ENCODE results near the gene ZDHHC16.
"Not testable (repeated sequence)": the region's sequence is repeated elsewhere in the genome, so short reads cannot be mapped to it uniquely, and the experiment has no call there.

The ZDHHC16 gene

GRCh38 chr10:97434557-97434956, 11.4 kb upstream of the ZDHHC16 start:
- no peak for DNase-seq (ENCODE audit: low spot score)

- no peak for DNase-seq (ENCODE audit: low spot score)
Observed at GRCh38 chr10:97435211-97435610, 10.8 kb upstream of the ZDHHC16 start.

GRCh38 chr10:97442277-97442676, 3.7 kb upstream of the ZDHHC16 start:
- no peak for DNase-seq (ENCODE audit: low spot score)

DNA sequence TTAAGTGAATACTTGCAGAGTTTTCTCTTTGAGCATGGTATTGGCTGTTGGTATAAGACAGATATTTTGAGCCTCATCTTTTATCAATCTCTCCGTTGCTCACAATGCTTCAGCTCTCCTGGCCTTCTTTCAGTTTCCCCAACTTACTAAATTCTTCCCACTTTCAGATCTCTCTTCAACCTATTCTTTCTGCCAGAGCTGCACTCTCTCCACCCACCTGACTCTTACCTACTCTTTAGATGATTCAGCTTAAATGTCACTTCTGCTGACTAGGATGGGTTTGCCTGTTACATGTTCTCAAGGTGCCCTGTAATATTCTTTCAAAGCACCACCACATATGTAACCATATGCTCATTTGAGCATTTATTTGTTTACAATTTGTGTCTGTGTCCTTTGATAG, 1.8 kb upstream of the ZDHHC16 start:
- no peak for DNase-seq (ENCODE audit: low spot score)

DNA sequence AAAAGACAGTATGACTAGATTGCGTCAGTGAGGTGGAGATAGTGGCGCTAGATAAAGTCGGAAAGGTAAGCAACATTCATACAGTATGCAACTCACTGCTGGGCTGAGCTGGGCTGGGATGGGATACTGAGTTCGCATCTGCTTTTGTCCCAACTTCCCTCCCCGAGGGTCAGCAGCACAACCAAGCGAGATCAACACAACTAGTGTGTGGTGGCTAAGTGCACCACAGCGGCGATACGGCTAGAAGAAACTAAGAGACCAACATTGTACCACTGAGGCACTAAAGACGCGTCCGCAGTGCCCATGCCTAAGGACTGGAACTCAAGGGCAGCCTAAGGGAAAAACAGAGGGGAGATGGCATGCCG, 636 bp upstream of the ZDHHC16 start:
- no peak for DNase-seq (ENCODE audit: low spot score)

- DNase-seq (ENCODE audit: low spot score) = no peak
Observed at GRCh38 chr10:97450828-97451227, 4.9 kb downstream of the ZDHHC16 start.

GRCh38 chr10:97451605-97452004, 5.6 kb downstream of the ZDHHC16 start:
- DNase-seq (ENCODE audit: low spot score) = no peak

- DNase-seq (ENCODE audit: low spot score) = no peak
Observed at GRCh38 chr10:97452352-97452751, 6.4 kb downstream of the ZDHHC16 start.

DNA sequence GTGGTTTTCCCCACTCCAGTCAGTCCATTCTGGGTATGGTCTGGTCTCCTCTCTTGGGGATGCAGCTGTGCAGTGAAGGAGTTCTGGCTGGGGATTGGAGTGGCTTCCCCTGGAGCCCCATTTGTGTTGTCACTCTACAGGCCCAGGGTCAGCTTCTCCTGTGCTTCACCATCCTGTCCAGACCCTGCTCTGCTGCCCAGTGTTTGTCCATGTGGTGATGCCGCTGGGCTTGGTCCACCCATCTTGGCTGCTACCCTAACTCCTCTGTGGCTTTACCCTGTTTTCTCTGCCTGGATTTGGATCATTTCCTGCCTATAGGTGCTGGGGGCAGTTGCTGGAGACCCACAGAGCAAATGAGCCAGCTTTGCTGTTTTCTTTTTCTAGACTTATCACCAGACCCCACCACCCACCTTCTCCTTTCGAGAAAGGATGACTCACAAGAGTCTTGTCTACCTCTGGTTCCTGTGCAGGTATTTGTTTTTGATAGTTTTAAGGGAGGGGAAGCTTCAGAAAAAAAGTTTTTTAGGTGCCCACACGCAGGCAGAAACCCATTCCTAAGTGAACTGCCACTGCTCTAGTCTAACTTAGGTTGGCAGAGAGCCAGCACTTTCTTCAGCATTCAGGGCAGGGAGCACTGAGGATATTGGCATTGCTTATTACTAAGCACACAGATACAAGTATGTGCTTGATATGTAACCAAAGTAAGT, 8.5 kb downstream of the ZDHHC16 start:
- peak; percentile 43 for DNase-seq (ENCODE audit: low spot score)

DNA sequence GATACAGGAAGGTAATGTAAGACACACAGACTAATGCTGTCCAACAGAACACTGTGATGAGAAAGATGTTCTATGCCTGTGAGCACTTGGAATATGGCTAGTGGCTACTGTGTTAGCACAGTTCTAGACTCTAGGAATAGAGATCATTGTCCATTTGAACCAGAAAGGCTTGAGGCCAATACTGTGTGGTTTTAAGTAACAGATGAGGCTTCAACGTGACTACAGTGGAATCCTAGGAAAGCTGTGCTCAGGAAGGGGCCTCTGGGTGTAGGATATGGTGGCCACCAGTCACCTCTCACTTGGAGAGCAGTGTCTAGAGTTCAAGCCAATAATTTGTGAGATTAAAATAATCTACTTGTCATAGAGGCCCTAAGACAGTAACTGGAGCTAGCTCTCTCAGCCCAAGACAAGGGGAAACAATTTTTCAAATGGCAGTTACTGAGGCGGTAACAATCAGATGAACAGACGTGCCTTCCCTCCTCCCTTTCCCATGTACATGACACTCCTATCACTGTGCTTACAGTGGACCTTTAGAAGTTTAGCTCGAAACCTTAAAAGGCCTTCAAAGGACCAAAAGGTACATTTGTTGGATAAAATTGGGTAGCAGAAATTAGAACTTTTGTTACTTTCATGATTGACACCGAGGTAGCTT, 10.2 kb downstream of the ZDHHC16 start:
- no peak for DNase-seq (ENCODE audit: low spot score)

GRCh38 chr10:97456686-97457065, 10.7 kb downstream of the ZDHHC16 start:
- DNase-seq (ENCODE audit: low spot score) = no peak

- DNase-seq (ENCODE audit: low spot score) = no peak
Observed at GRCh38 chr10:97459111-97459510, 13.1 kb downstream of the ZDHHC16 start.

DNA sequence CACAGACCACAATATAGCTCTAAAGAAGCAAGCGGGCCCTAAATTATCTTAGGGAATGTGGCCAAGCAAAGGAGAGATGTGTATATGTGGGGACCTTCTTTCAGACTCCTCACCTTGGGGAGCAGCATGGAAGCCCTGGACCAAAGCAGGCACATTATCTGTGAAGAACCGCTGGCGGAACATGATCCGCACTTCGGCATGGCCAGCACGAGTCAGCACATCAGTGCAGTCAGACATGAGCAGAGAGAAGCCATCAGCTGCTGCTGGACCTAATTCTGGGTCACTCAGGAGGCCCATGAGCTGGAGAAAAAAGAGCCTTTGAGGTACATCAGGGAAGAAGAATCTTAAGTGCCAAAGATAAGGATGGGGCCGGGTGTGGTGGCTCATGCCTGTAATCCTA, 14.0 kb downstream of the ZDHHC16 start:
- DNase-seq (ENCODE audit: low spot score) = no peak

GRCh38 chr10:97462309-97462708, 16.3 kb downstream of the ZDHHC16 start:
- DNase-seq (ENCODE audit: low spot score) = no peak

DNA sequence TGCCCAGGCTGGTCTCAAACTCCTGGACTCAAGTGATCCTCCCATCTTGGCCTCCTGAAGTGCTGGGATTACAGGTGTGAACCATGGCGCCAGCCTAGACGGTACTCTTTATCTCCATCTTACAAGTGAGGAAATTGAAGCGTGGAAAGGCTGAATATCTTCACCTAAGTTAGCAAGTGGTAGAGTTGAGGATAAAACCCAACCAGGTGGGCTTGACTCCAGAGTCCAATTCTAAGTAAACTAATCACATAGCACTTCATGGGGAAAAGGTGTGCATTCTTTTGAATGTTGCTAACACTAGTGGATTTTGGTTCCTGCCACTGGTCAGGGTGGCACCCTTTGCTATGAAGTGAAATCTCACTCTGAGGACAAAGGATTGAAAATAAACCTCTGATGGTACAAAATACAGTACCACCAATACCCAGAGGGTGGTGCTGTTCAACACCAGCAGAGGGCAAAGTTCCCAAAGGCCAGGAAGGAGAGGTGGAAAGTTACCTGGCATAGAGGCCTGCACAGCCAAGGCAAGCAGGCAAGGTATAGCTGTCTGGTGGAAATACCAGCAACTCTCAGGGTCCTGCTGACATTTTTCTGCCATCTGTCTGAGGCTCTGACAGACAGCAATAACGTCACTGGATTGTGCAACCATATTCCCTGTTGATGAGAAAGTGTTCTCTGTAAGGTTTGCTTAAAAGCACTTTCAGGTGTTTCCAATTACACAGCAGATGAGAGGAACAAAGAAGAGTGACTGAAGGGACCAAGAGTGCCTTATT, 17.6 kb downstream of the ZDHHC16 start:
- DNase-seq (ENCODE audit: low spot score) = peak; percentile 64

GRCh38 chr10:97464226-97464625, 18.3 kb downstream of the ZDHHC16 start:
- no peak for DNase-seq (ENCODE audit: low spot score)

GRCh38 chr10:97465982-97466381, 20.0 kb downstream of the ZDHHC16 start:
- DNase-seq (ENCODE audit: low spot score) = no peak

GRCh38 chr10:97466755-97467154, 20.8 kb downstream of the ZDHHC16 start:
- no peak for DNase-seq (ENCODE audit: low spot score)

GRCh38 chr10:97468162-97468561, 22.2 kb downstream of the ZDHHC16 start:
- no peak for DNase-seq (ENCODE audit: low spot score)

DNA sequence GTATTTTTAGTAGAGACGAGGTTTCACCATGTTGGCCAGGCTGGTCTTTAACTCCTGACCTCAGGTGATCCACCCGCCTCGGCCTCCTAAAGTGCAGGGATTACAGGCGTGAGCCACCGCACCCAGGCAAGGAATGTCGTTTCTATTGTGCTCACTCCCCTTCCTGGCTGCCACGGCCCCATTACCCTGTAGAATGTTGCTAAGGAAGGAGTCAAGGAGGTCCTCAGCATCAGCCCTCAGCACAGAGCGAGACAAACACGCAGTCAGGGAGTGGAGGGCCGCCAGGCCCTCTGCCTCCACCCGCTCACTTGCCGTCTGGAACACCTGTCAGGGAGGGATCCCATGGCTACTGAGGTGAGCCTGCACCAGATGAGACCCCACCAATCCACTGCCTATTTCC, 22.8 kb downstream of the ZDHHC16 start:
- not testable (repeated sequence) for DNase-seq (ENCODE audit: low spot score)

GRCh38 chr10:97474918-97475317, 28.9 kb downstream of the ZDHHC16 start:
- DNase-seq (ENCODE audit: low spot score) = no peak

DNA sequence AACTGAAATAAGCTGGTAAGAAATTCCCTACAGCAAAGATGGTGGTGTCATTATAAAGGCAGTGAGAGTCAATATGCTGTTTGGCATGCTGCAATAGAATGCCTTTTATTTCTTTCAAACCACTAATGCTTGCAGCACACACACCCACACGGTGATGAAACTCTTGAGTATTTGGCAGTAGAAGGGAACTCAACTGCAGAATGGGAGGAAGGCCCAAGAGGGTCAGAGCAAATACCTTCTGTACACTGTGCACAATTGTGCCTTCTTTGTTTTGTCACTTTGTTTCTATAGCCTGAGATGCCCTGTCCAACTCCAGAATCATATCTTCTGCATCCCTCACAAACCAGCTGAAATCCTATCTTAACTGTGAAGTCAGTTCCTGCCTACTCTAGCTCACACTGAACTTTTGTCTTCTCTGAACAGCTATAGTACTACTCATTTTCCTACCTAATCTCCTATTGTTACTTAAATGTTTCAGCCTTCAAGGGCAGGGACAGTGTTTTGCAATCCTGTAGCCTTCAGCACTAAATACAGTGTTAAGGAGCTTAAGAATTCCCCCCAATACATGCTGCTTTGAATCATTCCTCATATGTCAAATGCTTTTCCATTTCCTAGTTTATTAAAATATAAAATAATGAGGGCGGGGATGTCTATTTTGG, 30.1 kb downstream of the ZDHHC16 start:
- DNase-seq (ENCODE audit: low spot score) = peak; percentile 43

GRCh38 chr10:97479410-97479809, 33.4 kb downstream of the ZDHHC16 start:
- DNase-seq (ENCODE audit: low spot score) = not testable (repeated sequence)
